Neural progenitor cell (in vitro differentiated cells): Measurements from ENCODE around the gene MRO. TPM values are rescaled to one million over a fixed set of nuclear protein-coding genes. Genes with fewer than 3 reads are reported as not detected.
A peak's percentile ranks its signal among the peaks of the same experiment; 100 is the strongest.

Experiments
- DNase-seq: peaks from one replicate; pipeline ENCODE4 v3.0.0-alpha.2; 2016; ENCODE audit warnings: low spot score
- H2AFZ ChIP-seq: fragments of 200-600 bp; sonication (generic); replicated peaks from 2 replicates; pipeline ENCODE4 v1.6.1; 2016; ENCODE audit warnings: antibody characterized with exemption
- H3F3A ChIP-seq: fragments of 200-600 bp; sonication (generic); 2 replicates; pipeline ENCODE4 v1.6.1; 2016; ENCODE audit warnings: antibody characterized with exemption, low read depth
- H3K27ac ChIP-seq: fragments of 200-600 bp; sonication (generic); 2 replicates; pipeline ENCODE4 v1.5.1; 2016; ENCODE audit warnings: mild to moderate bottlenecking
- H3K27me3 ChIP-seq: fragments of 200-600 bp; sonication (generic); 2 replicates; pipeline ENCODE4 v1.6.1; 2016; ENCODE audit warnings: mild to moderate bottlenecking, moderate library complexity
- H3K36me3 ChIP-seq: fragments of 200-600 bp; sonication (generic); 2 replicates; pipeline ENCODE4 v1.5.1; 2016
- H3K4me1 ChIP-seq: fragments of 200-600 bp; sonication (generic); 2 replicates; pipeline ENCODE4 v1.6.1; 2016; ENCODE audit warnings: mixed run types
- H3K4me2 ChIP-seq: fragments of 200-600 bp; sonication (generic); 2 replicates; pipeline ENCODE4 v1.6.1; 2016
- H3K4me3 ChIP-seq: fragments of 200-600 bp; sonication (generic); 2 replicates; pipeline ENCODE4 v1.5.1; 2016
- H3K79me2 ChIP-seq: fragments of 200-600 bp; sonication (generic); 2 replicates; pipeline ENCODE4 v1.6.1; 2016; ENCODE audit warnings: low read depth
- H3K9ac ChIP-seq: fragments of 200-600 bp; sonication (generic); 2 replicates; pipeline ENCODE4 v1.6.1; 2016
- H3K9me3 ChIP-seq: fragments of 200-600 bp; sonication (generic); 2 replicates; pipeline ENCODE4 v1.5.1; 2016; ENCODE audit warnings: low read depth
- H4K20me1 ChIP-seq: fragments of 200-600 bp; sonication (generic); 2 replicates; pipeline ENCODE4 v1.6.1; 2016; ENCODE audit warnings: low read depth
- H3K27ac Mint-ChIP-seq: 3 replicates; pipeline ENCODE4 v1.8.0; 2021; ENCODE audit warnings: mixed read lengths
- H3K27me3 Mint-ChIP-seq: 2 replicates; pipeline ENCODE4 v1.8.0; 2022; ENCODE audit warnings: low read depth, mild to moderate bottlenecking, inconsistent platforms, moderate library complexity, mixed read lengths; ENCODE audit not compliant: insufficient read depth
- H3K36me3 Mint-ChIP-seq: 3 replicates; pipeline ENCODE4 v1.8.0; 2021; ENCODE audit warnings: mixed read lengths
- H3K4me1 Mint-ChIP-seq: 3 replicates; pipeline ENCODE4 v1.8.0; 2021; ENCODE audit warnings: mixed read lengths
- H3K4me3 Mint-ChIP-seq: 3 replicates; pipeline ENCODE4 v1.8.0; 2021; ENCODE audit warnings: mild to moderate bottlenecking, moderate library complexity, mixed read lengths
- H3K9me3 Mint-ChIP-seq: 3 replicates; pipeline ENCODE4 v1.8.0; 2020; ENCODE audit warnings: mixed read lengths
- CTCF ChIP-seq: fragments of 200-600 bp; sonication (generic); IDR thresholded peaks from 2 replicates; pipeline ENCODE4 v1.5.1; 2017; ENCODE audit warnings: antibody characterized with exemption, mild to moderate bottlenecking
- EZH2 ChIP-seq: fragments of 200-600 bp; sonication (generic); IDR thresholded peaks from 2 replicates; pipeline ENCODE4 v1.6.1; 2017; ENCODE audit warnings: antibody characterized with exemption, mild to moderate bottlenecking, moderate library complexity
- EZH2phosphoT487 ChIP-seq: fragments of 200-600 bp; sonication (generic); IDR thresholded peaks from 2 replicates; pipeline ENCODE4 v1.6.1; 2017; ENCODE audit warnings: antibody characterized with exemption
- total RNA-seq: library from RNA; depleted of rRNA; stranded (reverse); fragments of >200 nt; gene quantifications from 2 replicates; pipeline ENCODE4 v1.2.3, GENCODE V29; 2015; ENCODE audit warnings: low replicate concordance

MRO gene
- total RNA-seq, 1 donor from 2014 or later, result not detected

GRCh38 chr18:50790948-50791347 lies 28.9 kb downstream of the MRO start:
- H3K9ac ChIP-seq, result no peak overlapping the region
- DNase-seq, result no peak
- no peaks in the 10 kb centered on the region for H3K36me3 ChIP-seq
- no peaks in the 10 kb centered on the region for H4K20me1 ChIP-seq
- H3F3A ChIP-seq, result no peaks in the 10 kb centered on the region
- no peaks in the 10 kb centered on the region for H3K27me3 ChIP-seq
- H3K4me3 ChIP-seq, result no peak overlapping the region
- H3K4me3 Mint-ChIP-seq, result no peak overlapping the region
- no peak overlapping the region for H3K27ac ChIP-seq
- H3K4me1 ChIP-seq, result peaks cover 10% of the 10 kb centered on the region
- no peaks in the 10 kb centered on the region for H3K79me2 ChIP-seq
- TF ChIP-seq CTCF (no peak), EZH2 (no peak), EZH2phosphoT487 (no peak)
- H3K27me3 Mint-ChIP-seq, result peaks cover 6% of the 10 kb centered on the region
- no peaks in the 10 kb centered on the region for H3K9me3 Mint-ChIP-seq
- H3K9me3 ChIP-seq, result no peaks in the 10 kb centered on the region
- no peak overlapping the region for H2AFZ ChIP-seq
- H3K4me2 ChIP-seq, result no peak overlapping the region
- peak overlapping the region; percentile 9 for H3K27ac Mint-ChIP-seq
- peaks cover 35% of the 10 kb centered on the region for H3K4me1 Mint-ChIP-seq
- no peaks in the 10 kb centered on the region for H3K36me3 Mint-ChIP-seq

DNA sequence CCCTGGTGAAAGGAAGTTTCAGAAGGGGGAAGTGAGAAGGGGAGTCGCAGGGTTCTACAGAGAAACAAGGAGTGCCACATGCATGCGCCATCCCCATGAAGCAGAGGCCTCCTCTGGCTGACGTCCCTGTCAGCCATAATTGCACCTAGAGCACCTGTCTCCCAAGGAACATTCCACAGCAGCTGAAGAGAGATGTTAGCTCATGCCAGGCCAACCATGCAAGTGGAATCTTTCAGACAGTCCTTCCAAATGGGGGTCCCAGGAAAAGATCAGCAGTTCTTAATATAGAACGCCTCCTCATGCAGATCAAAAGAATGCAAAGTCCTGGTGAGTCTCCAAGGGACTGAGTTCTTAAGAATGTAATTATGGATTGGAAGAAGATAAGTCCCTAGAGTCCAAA lies 29.6 kb downstream of the MRO start:
- Mint-ChIP-seq H3K4me3 (no peak overlapping the region), H3K27ac (no peak overlapping the region), H3K9me3 (peaks cover 2% of the 10 kb centered on the region), H3K4me1 (peaks cover 38% of the 10 kb centered on the region), H3K36me3 (no peaks in the 10 kb centered on the region), H3K27me3 (peaks cover 8% of the 10 kb centered on the region)
- no peak overlapping the region for H2AFZ ChIP-seq
- no peak for TF ChIP-seq CTCF
- no peak for TF ChIP-seq EZH2
- TF ChIP-seq EZH2phosphoT487, result no peak
- H3K4me2 ChIP-seq, result no peak overlapping the region
- no peak for DNase-seq
- no peak overlapping the region for H3K9ac ChIP-seq
- no peaks in the 10 kb centered on the region for H3K79me2 ChIP-seq
- H3K4me1 ChIP-seq, result peaks cover 10% of the 10 kb centered on the region
- no peaks in the 10 kb centered on the region for H3K27me3 ChIP-seq
- no peaks in the 10 kb centered on the region for H3K9me3 ChIP-seq
- no peak overlapping the region for H3K27ac ChIP-seq
- H3K4me3 ChIP-seq, result no peak overlapping the region
- no peaks in the 10 kb centered on the region for H3F3A ChIP-seq
- no peaks in the 10 kb centered on the region for H4K20me1 ChIP-seq
- H3K36me3 ChIP-seq, result no peaks in the 10 kb centered on the region

DNA sequence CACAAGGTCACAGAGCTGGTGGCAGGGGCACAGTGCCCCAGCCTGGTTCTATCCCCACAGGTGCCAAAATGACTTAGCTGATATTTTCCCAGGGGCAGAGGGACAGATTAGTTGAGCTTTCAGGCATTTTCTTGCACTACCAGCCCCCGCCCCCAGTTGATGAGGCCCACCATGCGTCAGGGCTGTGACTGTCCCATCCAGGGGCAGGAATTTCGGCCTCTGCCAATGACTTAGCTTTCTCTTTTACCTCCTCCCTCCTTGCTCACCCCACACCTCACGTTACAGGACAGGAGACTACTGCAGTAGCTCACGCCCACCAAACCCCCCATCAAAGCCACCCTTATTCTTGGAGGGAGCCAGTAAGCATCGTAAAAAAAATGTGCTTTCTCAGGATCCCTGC lies 31.5 kb downstream of the MRO start:
- H3K27ac Mint-ChIP-seq, result peak overlapping the region; percentile 79
- Histone ChIP-seq H3K27ac (no peak overlapping the region), H3K4me2 (no peak overlapping the region), H3K36me3 (no peaks in the 10 kb centered on the region), H3K4me3 (no peak overlapping the region), H3F3A (peaks cover 4% of the 10 kb centered on the region), H3K9me3 (no peaks in the 10 kb centered on the region), H3K4me1 (peaks cover 14% of the 10 kb centered on the region), H3K9ac (no peak overlapping the region), H3K79me2 (no peaks in the 10 kb centered on the region), H2AFZ (no peak overlapping the region), H3K27me3 (no peaks in the 10 kb centered on the region), H4K20me1 (no peaks in the 10 kb centered on the region)
- peaks cover 2% of the 10 kb centered on the region for H3K9me3 Mint-ChIP-seq
- H3K36me3 Mint-ChIP-seq, result no peaks in the 10 kb centered on the region
- peaks cover 10% of the 10 kb centered on the region for H3K27me3 Mint-ChIP-seq
- peaks cover 44% of the 10 kb centered on the region for H3K4me1 Mint-ChIP-seq
- DNase-seq, result no peak
- no peak for TF ChIP-seq EZH2phosphoT487
- TF ChIP-seq CTCF, result no peak
- TF ChIP-seq EZH2, result no peak
- H3K4me3 Mint-ChIP-seq, result no peak overlapping the region
